ENCODE results near the gene RGPD3. TPM values are rescaled to one million over a fixed set of nuclear protein-coding genes. Genes with fewer than 3 reads are reported as not detected.
"Not testable (repeated sequence)": the region's sequence is repeated elsewhere in the genome, so short reads cannot be mapped to it uniquely, and the experiment has no call there.

RGPD3 gene
- total and polyA plus RNA-seq, 11 donors = 0.04 to 0.38 (median 0.12) TPM; not detected in 1

- H3K4me3 ChIP-seq; H3K9me3 ChIP-seq; H3K36me3 ChIP-seq; H3K4me1 ChIP-seq; ATAC-seq; intact Hi-C loops (cut with DNase I); DNase-seq; H3K27ac ChIP-seq: not testable (repeated sequence)
- WGBS, 4 donors = 60 to 79% (median 70%) methylated on average over 3 to 6 of the region's 6 CpGs
- H3K27me3 ChIP-seq = peaks cover 0 to 16% (median 6%) of the 10 kb centered on the region in 9 donors
These were observed 21.5 kb upstream of the RGPD3 start for GRCh38 chr2:106489701-106490100.

- DNase-seq; H3K36me3 ChIP-seq; H3K9me3 ChIP-seq; intact Hi-C loops (cut with DNase I); H3K4me3 ChIP-seq; H3K4me1 ChIP-seq; H3K27ac ChIP-seq: not testable (repeated sequence)
- ATAC-seq = peak in 1 of 4 donors; percentile 16
- 20 to 37% (median 30%) methylated on average over 24 to 44 of the region's 44 CpGs for WGBS, 4 donors
- peaks cover 0 to 16% (median 6%) of the 10 kb centered on the region in 9 donors for H3K27me3 ChIP-seq
These were observed 19.4 kb upstream of the RGPD3 start for GRCh38 chr2:106487386-106488191.

GRCh38 chr2:106486551-106487385, 18.6 kb upstream of the RGPD3 start, which contains the start of gene CD8B2:
Gene CD8B2 (plus strand): TSS chr2:106487364. CDS start chr2:106487427, 63 bp downstream.
- not testable (repeated sequence) for H3K4me3 ChIP-seq, ATAC-seq
- WGBS, 4 donors = 10 to 13% (median 11%) methylated on average over 9 to 33 of the region's 39 CpGs; no CpG with 5 or more reads in 1 of the 4 donors

GRCh38 chr2:106479563-106479962, 11.3 kb upstream of the RGPD3 start:
- not testable (repeated sequence) for H3K36me3 ChIP-seq, DNase-seq, H3K27me3 ChIP-seq, H3K4me1 ChIP-seq, H3K9me3 ChIP-seq, ATAC-seq, H3K27ac ChIP-seq, H3K4me3 ChIP-seq
- intact Hi-C loops (cut with DNase I) = loop anchor here in 1 of 10 donors (10.0 kb wide), 1 partner anchor 375 kb away; no protein-coding TSS in a partner anchor
- WGBS, 4 donors = 50% methylated on average over 1 of the region's 1 CpG; no CpG with 5 or more reads in 3 of the 4 donors

More at GRCh38 chr2:106486551-106487385, 18.6 kb upstream of the RGPD3 start, which contains the start of gene CD8B2:
- H3K4me1 ChIP-seq; H3K9me3 ChIP-seq; DNase-seq; H3K36me3 ChIP-seq; intact Hi-C loops (cut with DNase I); H3K27ac ChIP-seq: not testable (repeated sequence)
- H3K27me3 ChIP-seq = peaks cover 0 to 16% (median 6%) of the 10 kb centered on the region in 9 donors

GRCh38 chr2:106477647-106478046, 9.4 kb upstream of the RGPD3 start:
- H3K9me3 ChIP-seq, H3K4me1 ChIP-seq, H3K27me3 ChIP-seq, DNase-seq, H3K27ac ChIP-seq, H3K4me3 ChIP-seq, H3K36me3 ChIP-seq, ATAC-seq: not testable (repeated sequence)
- intact Hi-C loops (cut with DNase I) = loop anchor here in 1 of 10 donors (10.0 kb wide), 1 partner anchor 373 kb away; no protein-coding TSS in a partner anchor
- WGBS, 4 donors = 79 to 91% (median 81%) methylated on average over 1 to 3 of the region's 4 CpGs

- not testable (repeated sequence) for H3K27ac ChIP-seq, H3K27me3 ChIP-seq, H3K4me3 ChIP-seq, H3K4me1 ChIP-seq, H3K36me3 ChIP-seq, H3K9me3 ChIP-seq
- WGBS, 4 donors = 0 to 2% (median 1%) methylated on average over 4 of the region's 4 CpGs
- peak in 2 of 4 donors; percentile 41 to 74 for ATAC-seq
- intact Hi-C loops (cut with DNase I) = loop anchor here in 1 of 10 donors (10.0 kb wide), 1 partner anchor 366 kb away; no protein-coding TSS in a partner anchor
- DNase-seq = peak in 3 of 5 donors; percentile 25 to 51 (median 37)
- peak; percentile 20 to 52 (median 38) for TF ChIP-seq CTCF (IDR thresholded peaks at IDR 0.05)
These were observed 2.4 kb upstream of the RGPD3 start for GRCh38 chr2:106470658-106471057.

- not testable (repeated sequence) for H3K9me3 ChIP-seq, H3K27ac ChIP-seq, H3K36me3 ChIP-seq, DNase-seq, H3K27me3 ChIP-seq, H3K4me3 ChIP-seq, ATAC-seq, H3K4me1 ChIP-seq
- intact Hi-C loops (cut with DNase I) = loop anchor here in 1 of 10 donors (10.0 kb wide), 1 partner anchor 363 kb away; no protein-coding TSS in a partner anchor
- 94 to 97% (median 95%) methylated on average over 43 to 49 of the region's 49 CpGs for WGBS, 4 donors
These were observed 697 bp downstream of the RGPD3 start for GRCh38 chr2:106467516-106467915.

- not testable (repeated sequence) for H3K4me3 ChIP-seq, ATAC-seq, H3K9me3 ChIP-seq, DNase-seq, H3K4me1 ChIP-seq, H3K36me3 ChIP-seq, H3K27me3 ChIP-seq, H3K27ac ChIP-seq
- intact Hi-C loops (cut with DNase I) = loop anchor here in 1 of 10 donors (10.0 kb wide), 1 partner anchor 357 kb away; no protein-coding TSS in a partner anchor
- WGBS, 4 donors = 50 to 80% (median 66%) methylated on average over 4 to 10 of the region's 10 CpGs
These were observed 6.3 kb downstream of the RGPD3 start for GRCh38 chr2:106461882-106462281.

- H3K4me1 ChIP-seq; H3K36me3 ChIP-seq; H3K27me3 ChIP-seq; H3K27ac ChIP-seq; intact Hi-C loops (cut with DNase I); ATAC-seq; H3K4me3 ChIP-seq; DNase-seq; H3K9me3 ChIP-seq: not testable (repeated sequence)
- whole genome bisulfite sequencing, 4 donors = 62 to 89% (median 83%) methylated on average over 4 to 5 of the region's 5 CpGs
These were observed 77.5 kb downstream of the RGPD3 start for GRCh38 chr2:106390680-106391079.
